ENCODE data around the gene FBXO42.

DNA sequence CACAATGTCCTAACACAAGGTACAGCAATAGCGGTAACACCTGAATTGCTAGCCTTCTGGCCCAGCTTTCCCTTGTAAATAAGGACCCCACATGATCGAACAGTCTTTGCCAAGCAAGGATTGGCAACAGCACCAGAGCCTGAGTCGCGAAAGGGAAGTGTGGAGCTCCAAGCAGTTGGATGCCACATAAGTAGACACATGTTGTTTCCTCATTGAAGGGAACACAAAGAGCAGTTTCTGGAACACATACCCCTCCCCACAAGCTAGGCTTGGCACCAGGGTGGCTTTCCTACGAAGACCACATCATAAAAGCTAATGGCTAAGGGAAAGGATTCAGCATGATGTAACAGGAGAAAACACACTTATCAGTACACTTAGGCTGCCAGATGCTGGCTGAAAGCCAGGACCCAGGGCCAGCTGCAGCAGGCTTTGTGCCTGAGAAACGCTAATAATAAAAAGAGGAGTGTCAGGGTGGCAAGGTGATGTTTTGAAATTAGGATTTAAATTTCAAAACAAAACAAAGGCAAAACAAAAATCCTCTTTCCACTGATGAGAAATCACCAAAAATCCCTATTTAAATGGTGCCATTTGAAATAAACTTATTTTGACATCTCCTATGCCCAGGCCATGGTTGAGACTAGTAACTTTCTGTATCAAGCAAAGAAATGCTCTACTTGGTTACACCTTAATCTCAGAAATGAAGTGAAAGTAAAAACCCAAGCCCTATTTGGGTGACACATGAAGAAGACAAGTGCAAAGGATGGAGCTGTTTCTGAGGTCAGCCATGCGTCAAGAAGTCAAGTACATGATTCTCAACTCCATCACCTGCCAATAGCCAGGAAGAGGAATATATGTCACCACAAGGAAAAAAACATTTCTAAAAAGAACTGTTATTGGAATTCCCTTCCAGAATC, 103.4 kb downstream of the FBXO42 start:
- TF ChIP-seq EZH2 (IDR thresholded peaks at IDR 0.05; ENCODE audit: borderline replicate concordance, low read length), result no peak
- TF ChIP-seq, protein P1, sequence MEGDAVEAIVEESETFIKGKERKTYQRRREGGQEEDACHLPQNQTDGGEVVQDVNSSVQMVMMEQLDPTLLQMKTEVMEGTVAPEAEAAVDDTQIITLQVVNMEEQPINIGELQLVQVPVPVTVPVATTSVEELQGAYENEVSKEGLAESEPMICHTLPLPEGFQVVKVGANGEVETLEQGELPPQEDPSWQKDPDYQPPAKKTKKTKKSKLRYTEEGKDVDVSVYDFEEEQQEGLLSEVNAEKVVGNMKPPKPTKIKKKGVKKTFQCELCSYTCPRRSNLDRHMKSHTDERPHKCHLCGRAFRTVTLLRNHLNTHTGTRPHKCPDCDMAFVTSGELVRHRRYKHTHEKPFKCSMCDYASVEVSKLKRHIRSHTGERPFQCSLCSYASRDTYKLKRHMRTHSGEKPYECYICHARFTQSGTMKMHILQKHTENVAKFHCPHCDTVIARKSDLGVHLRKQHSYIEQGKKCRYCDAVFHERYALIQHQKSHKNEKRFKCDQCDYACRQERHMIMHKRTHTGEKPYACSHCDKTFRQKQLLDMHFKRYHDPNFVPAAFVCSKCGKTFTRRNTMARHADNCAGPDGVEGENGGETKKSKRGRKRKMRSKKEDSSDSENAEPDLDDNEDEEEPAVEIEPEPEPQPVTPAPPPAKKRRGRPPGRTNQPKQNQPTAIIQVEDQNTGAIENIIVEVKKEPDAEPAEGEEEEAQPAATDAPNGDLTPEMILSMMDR (IDR thresholded peaks at IDR 0.05; ENCODE audit: low read length), result no peak

All from OCI-LY1 (cell line).